Amniotic stem cell (primary cell): Measurements from ENCODE around the gene EFNB1.

Source experiments
- DNase-seq: peaks from one replicate; lab custom pipeline; 2025; lab: John Stamatoyannopoulos, UW

EFNB1 gene

GRCh38 chrX:68883800-68884199, 55.0 kb downstream of the EFNB1 start:
- no peak for DNase-seq

- no peak for DNase-seq
Measured at GRCh38 chrX:68889249-68889648, 60.4 kb downstream of the EFNB1 start.
